GM12878 (cell line): Measurements from ENCODE around the gene NOS1. TPM values are rescaled to one million over a fixed set of nuclear protein-coding genes. Genes with fewer than 3 reads are reported as not detected.

Source experiments
- ATAC-seq: fragments of 200-7000 bp; cut with Tn5 transposase; 3 replicates; pipeline ENCODE4 v1.9.1; 2020; ENCODE audit warnings: mild to moderate bottlenecking, moderate library complexity
- BruUV-seq: library from RNA; stranded (reverse); fragments of 400-500 nt; replicated peaks from 2 replicates; lab custom pipeline; 2021; lab: Mats Ljungman, UMichigan
- CTCF ChIA-PET: fragments of 300-600 bp; sonication (Branson Sonifier 250); formaldehyde crosslinking; extraction: SDS; loops from one replicate; lab custom pipeline; 2021; ENCODE audit warnings: inconsistent platforms; lab: Yijun Ruan, JAX
- POLR2A ChIA-PET: fragments of 350-600 bp; formaldehyde crosslinking; extraction: SDS; loops from one replicate; lab custom pipeline; 2021; ENCODE audit warnings: inconsistent platforms; lab: Charles Lee
- RAD21 ChIA-PET: fragments of 300-600 bp; sonication (Branson Sonifier 250); formaldehyde crosslinking; loops from one replicate; lab custom pipeline; 2023; ENCODE audit warnings: antibody characterized with exemption; ENCODE audit not compliant: unreplicated experiment; lab: Charles Lee
- SMC1A ChIA-PET: fragments of 300-600 bp; sonication (Branson Sonifier 250); formaldehyde crosslinking; loops from one replicate; lab custom pipeline; 2023; ENCODE audit not compliant: unreplicated experiment, uncharacterized antibody; lab: Charles Lee
- DNase-seq: peaks from one replicate; pipeline ENCODE4 v3.0.0-alpha.2; 2011; ENCODE audit warnings: low read depth, low spot score
- FAIRE-seq: peaks from 3 replicates; lab custom pipeline; 2011; peaks lifted over from hg19 to GRCh38; lab: Jason Lieb, UNC
- H2AFZ ChIP-seq: 2 replicates; pipeline ENCODE4 v1.6.0; 2011; ENCODE audit warnings: low read depth, low read length, control low read depth; ENCODE audit not compliant: control insufficient read depth
- H3K27ac ChIP-seq: 2 replicates; pipeline ENCODE4 v1.5.1; 2011; ENCODE audit warnings: control low read depth; ENCODE audit not compliant: control insufficient read depth, insufficient read depth
- H3K27me3 ChIP-seq, 2 experiments: replicated peaks in 1 of 2; 2 replicates each; pipeline versions ENCODE4 v1.6.0 to v1.6.1; 2011; ENCODE audit warnings: low read length in 1 of 2; ENCODE audit not compliant: control insufficient read depth in 2 of 2, insufficient read depth in 2 of 2
- H3K36me3 ChIP-seq, 2 experiments: 2 replicates each; pipeline ENCODE4 v1.5.1; 2011; ENCODE audit warnings: low read length in 1 of 2; ENCODE audit not compliant: control insufficient read depth in 2 of 2, insufficient read depth in 2 of 2
- H3K4me1 ChIP-seq: 2 replicates; pipeline ENCODE4 v1.6.1; 2011; ENCODE audit warnings: mild to moderate bottlenecking, low read length, moderate library complexity, mixed read lengths; ENCODE audit not compliant: control insufficient read depth, insufficient read depth
- H3K4me2 ChIP-seq: 2 replicates; pipeline ENCODE4 v1.6.0; 2011; ENCODE audit warnings: control low read depth; ENCODE audit not compliant: control insufficient read depth, insufficient read depth
- H3K4me3 ChIP-seq: fragments of 200-600 bp; sonication (generic); 2 replicates; pipeline ENCODE4 v1.5.1; 2016
- H3K79me2 ChIP-seq: 2 replicates; pipeline ENCODE4 v1.6.0; 2011; ENCODE audit warnings: low read length; ENCODE audit not compliant: control insufficient read depth, insufficient read depth
- H3K9ac ChIP-seq: 2 replicates; pipeline ENCODE4 v1.8.0; 2011; ENCODE audit warnings: low read length, control low read depth, mixed read lengths; ENCODE audit not compliant: control insufficient read depth, insufficient read depth
- H3K9me3 ChIP-seq: replicated peaks from 3 replicates; pipeline ENCODE4 v1.5.1; 2011; ENCODE audit warnings: mild to moderate bottlenecking, low read length; ENCODE audit not compliant: control insufficient read depth, insufficient read depth
- H4K20me1 ChIP-seq: 2 replicates; pipeline ENCODE4 v1.6.0; 2011; ENCODE audit not compliant: control insufficient read depth, insufficient read depth
- ATF3 ChIP-seq: IDR thresholded peaks from 2 replicates; pipeline ENCODE4 v1.6.1; 2011; ENCODE audit warnings: low read depth, mild to moderate bottlenecking, low read length, moderate library complexity, borderline replicate concordance; ENCODE audit errors: extremely low read depth
- BACH1 ChIP-seq: fragments of 450-650 bp; IDR thresholded peaks from 2 replicates; pipeline ENCODE4 v1.6.1; 2017; ENCODE audit warnings: mild to moderate bottlenecking, borderline replicate concordance
- BRCA1 ChIP-seq: IDR thresholded peaks from 2 replicates; pipeline ENCODE4 v1.6.1; 2011; ENCODE audit warnings: low read depth, low read length, improper control_type of control experiment
- FOXM1 ChIP-seq: IDR thresholded peaks from 2 replicates; pipeline ENCODE4 v1.6.1; 2012; ENCODE audit warnings: low read depth, mild to moderate bottlenecking, inconsistent platforms, low read length, moderate library complexity
- MTA3 ChIP-seq: IDR thresholded peaks from 2 replicates; pipeline ENCODE4 v1.6.1; 2012; ENCODE audit warnings: low read length, inconsistent platforms, borderline replicate concordance
- NBN ChIP-seq: fragments of 450-650 bp; IDR thresholded peaks from 2 replicates; pipeline ENCODE4 v1.6.1; 2016
- NR2C1 ChIP-seq: fragments of 450-650 bp; IDR thresholded peaks from 2 replicates; pipeline ENCODE4 v1.6.1; 2017; ENCODE audit warnings: antibody characterized with exemption, mild to moderate bottlenecking, moderate library complexity
- NR2C2 ChIP-seq: IDR thresholded peaks from 2 replicates; pipeline ENCODE4 v1.6.1; 2011; ENCODE audit warnings: borderline replicate concordance, low read depth; ENCODE audit not compliant: control insufficient read depth, insufficient read length
- NR2F1 ChIP-seq: fragments of 450-650 bp; conservative IDR thresholded peaks from 2 replicates; pipeline ENCODE4 v1.6.1; 2017; ENCODE audit warnings: mild to moderate bottlenecking
- SMAD5 ChIP-seq: IDR thresholded peaks from 2 replicates; pipeline ENCODE4 v1.6.1; 2016; ENCODE audit warnings: antibody characterized with exemption, low read depth
- SMARCA5 ChIP-seq: fragments of 450-650 bp; IDR thresholded peaks from 2 replicates; pipeline ENCODE4 v1.6.1; 2017; ENCODE audit warnings: mild to moderate bottlenecking
- SPI1 ChIP-seq: IDR thresholded peaks from 2 replicates; pipeline ENCODE4 v1.6.1; 2011; ENCODE audit warnings: low read depth, mild to moderate bottlenecking, low read length, moderate library complexity, borderline replicate concordance; ENCODE audit not compliant: insufficient read depth
- STAT1 ChIP-seq: fragments of 450-650 bp; conservative IDR thresholded peaks from 2 replicates; pipeline ENCODE4 v1.6.1; 2014; ENCODE audit warnings: antibody characterized with exemption, mild to moderate bottlenecking
- WGBS: methylation state at CpG from one replicate; pipeline ENCODE4 v1.1.6; 2016; ENCODE audit warnings: low lambda C conversion rate; ENCODE audit not compliant: insufficient replicate concordance, insufficient coverage; ENCODE audit errors: missing lambda C conversion rate; 5-methylcytosine and 5-hydroxymethylcytosine counted together
- in situ Hi-C: fragments of 300-500 bp; cut with MboI; formaldehyde crosslinking; loops from 9 replicates; pipeline ENCODE4 v1.14.3; 2018; ENCODE audit warnings: mixed read lengths
- intact Hi-C: fragments of 100-400 bp; cut with micrococcal nuclease; formaldehyde crosslinking; loops from one replicate; pipeline ENCODE4 v1.14.2; 2022; ENCODE audit not compliant: unreplicated experiment
- polyA plus RNA-seq, 11 experiments: library from polyadenylated mRNA; depleted of rRNA in 4 of 11; unstranded in 6 of 11; stranded (reverse) in 5 of 11; fragments of >200 nt; fragmentation: Nextera tagmentation in 4 of 11; fragmentation: Illumina TruSeq in 1 of 11; extraction: Ambion mirVana in 4 of 11; extraction: Trizol in 1 of 11; gene quantifications; 1 replicate in 1 of 11; 2 replicates in 10 of 11; pipeline versions ENCODE4 v1.2.1 to v1.2.3, GENCODE V29; 2011 to 2016; ENCODE audit warnings: inconsistent platforms in 2 of 11, missing spikeins in 2 of 11, low read depth in 1 of 11
- total RNA-seq, 4 experiments: library from RNA; depleted of rRNA in 3 of 4; stranded (reverse); fragments of >200 nt in 3 of 4; fragmentation: Illumina TruSeq in 1 of 4; extraction: Trizol in 1 of 4; gene quantifications; 2 replicates each; pipeline versions ENCODE4 v1.2.1 to v1.2.3, GENCODE V29; 2013 to 2021

The NOS1 gene
- total and polyA plus RNA-seq, 10 of the 15 experiments (the other 5 are each of a cell fraction or from before 2014, with no cell fraction given): under 0.01 to 0.04 (median 0.01) TPM; not detected in 7

- DNase-seq (no peak), FAIRE-seq (no peak), ATAC-seq (no peak)
- POLR2A ChIA-PET: no interaction called here
- H3K36me3 ChIP-seq: no peaks in the 10 kb centered on the region
- H3K4me3 ChIP-seq: no peak overlapping the region
- BruUV-seq: no TSS peak
- no peak overlapping the region for H2AFZ ChIP-seq
- TF ChIP-seq BRCA1: no peak
- no peak for TF ChIP-seq STAT1
- no peak for TF ChIP-seq NR2C1
- no peak for TF ChIP-seq NR2C2
- no peak for TF ChIP-seq ATF3
- TF ChIP-seq SMAD5: no peak
- no peak for TF ChIP-seq SMARCA5
- in situ Hi-C loops (no loop called here), intact Hi-C loops (loop anchor here (10.0 kb wide), 1 partner anchor 99 kb away; no protein-coding TSS in a partner anchor)
- H3K9me3 ChIP-seq: no peaks in the 10 kb centered on the region
- SMC1A ChIA-PET: no interaction called here
- no peak overlapping the region for H3K27ac ChIP-seq
- no peaks in the 10 kb centered on the region for H4K20me1 ChIP-seq
- no peaks in the 10 kb centered on the region for H3K4me1 ChIP-seq
- WGBS: 10% methylated on average over 3 of the region's 3 CpGs
- H3K9ac ChIP-seq: no peak overlapping the region
- RAD21 ChIA-PET: no interaction called here
- CTCF ChIA-PET: no interaction called here
- H3K79me2 ChIP-seq: no peaks in the 10 kb centered on the region
- H3K4me2 ChIP-seq: no peak overlapping the region
- H3K27me3 ChIP-seq: peaks cover 0 to 1% of the 10 kb centered on the region in 2 experiments; a peak in 1 of 4 replicates
Observed at GRCh38 chr12:117334051-117334450, 27.4 kb downstream of the NOS1 start.

GRCh38 chr12:117333331-117333881 lies 28.0 kb downstream of the NOS1 start:
- intact Hi-C loops: loop anchor here (10.0 kb wide), 1 partner anchor 99 kb away; no protein-coding TSS in a partner anchor
- H3K79me2 ChIP-seq: no peaks in the 10 kb centered on the region
- H4K20me1 ChIP-seq: no peaks in the 10 kb centered on the region
- peaks cover 0 to 1% of the 10 kb centered on the region in 2 experiments; a peak in 1 of 4 replicates for H3K27me3 ChIP-seq
- no peak overlapping the region for H2AFZ ChIP-seq
- no peaks in the 10 kb centered on the region for H3K9me3 ChIP-seq
- no peaks in the 10 kb centered on the region for H3K4me1 ChIP-seq
- ChIA-PET POLR2A (no interaction called here), SMC1A (no interaction called here), CTCF (no interaction called here), RAD21 (no interaction called here)
- H3K4me2 ChIP-seq: no peak overlapping the region
- BruUV-seq: no TSS peak
- H3K9ac ChIP-seq: no peak overlapping the region
- no peaks in the 10 kb centered on the region for H3K36me3 ChIP-seq
- no peak overlapping the region for H3K27ac ChIP-seq
- in situ Hi-C loops: no loop called here
- DNase-seq (no peak), FAIRE-seq (no peak), ATAC-seq (peak; percentile 41; the same call in 1 of the 3 replicates)
- TF ChIP-seq BACH1 (no peak), NR2F1 (no peak), FOXM1 (no peak), NBN (no peak), MTA3 (no peak), SPI1 (peak; percentile 84)
- no peak overlapping the region for H3K4me3 ChIP-seq
- 1% methylated on average over 8 of the region's 13 CpGs for WGBS
